22Rv1 (cell line): ENCODE results near the gene NCOA6.

Source experiments
- CTCF ChIP-seq: fragments of 450-650 bp; IDR thresholded peaks from 2 replicates; pipeline ENCODE4 v1.5.1; 2017; ENCODE audit warnings: mild to moderate bottlenecking
- ZFX ChIP-seq: fragments of 450-650 bp; IDR thresholded peaks from 2 replicates; pipeline ENCODE4 v1.6.1; 2017; ENCODE audit warnings: antibody characterized with exemption, borderline replicate concordance

- TF ChIP-seq CTCF (no peak), ZFX (no peak)
Measured at GRCh38 chr20:34831936-34832335, 6.5 kb upstream of the NCOA6 start.
